Loucy (cell line): ENCODE results near the gene COA1.
A peak's percentile ranks its signal among the peaks of the same experiment; 100 is the strongest.

Experiments used
- H2AFZ ChIP-seq: fragments of 200-600 bp; sonication (generic); 2 replicates; pipeline ENCODE4 v1.6.0; 2016; ENCODE audit warnings: antibody characterized with exemption, mild to moderate bottlenecking, low read length, moderate library complexity
- H3F3A ChIP-seq: fragments of 200-600 bp; 2 replicates; pipeline ENCODE4 v1.6.0; 2016; ENCODE audit warnings: antibody characterized with exemption, low read depth, mild to moderate bottlenecking
- H3K27me3 ChIP-seq: fragments of 200-600 bp; sonication (generic); 2 replicates; pipeline ENCODE4 v1.6.1; 2014; ENCODE audit warnings: low read length, mild to moderate bottlenecking; ENCODE audit not compliant: insufficient read depth, poor library complexity, severe bottlenecking
- H3K36me3 ChIP-seq: fragments of 200-600 bp; sonication (generic); 2 replicates; pipeline ENCODE4 v1.6.1; 2016; ENCODE audit warnings: low read length; ENCODE audit not compliant: insufficient read depth
- H3K4me1 ChIP-seq: fragments of 200-600 bp; sonication (generic); 2 replicates; pipeline ENCODE4 v1.5.1; 2014; ENCODE audit warnings: low read length, mild to moderate bottlenecking; ENCODE audit not compliant: insufficient read depth, poor library complexity, severe bottlenecking
- H3K4me2 ChIP-seq: fragments of 200-600 bp; sonication (generic); 2 replicates; pipeline ENCODE4 v1.6.0; 2014; ENCODE audit warnings: antibody characterized with exemption, low read length, low read depth, mild to moderate bottlenecking; ENCODE audit not compliant: poor library complexity, severe bottlenecking
- H3K4me3 ChIP-seq: fragments of 200-600 bp; sonication (generic); 2 replicates; pipeline ENCODE4 v1.5.1; 2014; ENCODE audit warnings: low read length, mild to moderate bottlenecking, mixed read lengths; ENCODE audit not compliant: poor library complexity, severe bottlenecking
- H3K79me2 ChIP-seq: fragments of 200-600 bp; sonication (generic); 2 replicates; pipeline ENCODE4 v1.6.1; 2014; ENCODE audit warnings: low read length; ENCODE audit not compliant: insufficient read depth
- H3K9ac ChIP-seq: fragments of 200-600 bp; sonication (generic); 2 replicates; pipeline ENCODE4 v1.6.0; 2014; ENCODE audit warnings: mild to moderate bottlenecking, low read depth, low read length, moderate library complexity; ENCODE audit not compliant: poor library complexity, severe bottlenecking
- H3K9me2 ChIP-seq: fragments of 200-600 bp; sonication (generic); replicated peaks from 2 replicates; pipeline ENCODE4 v1.6.1; 2016; ENCODE audit warnings: low read depth, low read length, mixed read lengths
- H3K9me3 ChIP-seq: fragments of 200-600 bp; sonication (generic); 2 replicates; pipeline ENCODE4 v1.6.1; 2014; ENCODE audit warnings: mild to moderate bottlenecking, antibody characterized with exemption, low read length, low read depth; ENCODE audit not compliant: insufficient read depth
- H4K20me1 ChIP-seq: fragments of 200-600 bp; sonication (generic); 2 replicates; pipeline ENCODE4 v1.6.0; 2014; ENCODE audit warnings: antibody characterized with exemption, low read length, mild to moderate bottlenecking; ENCODE audit not compliant: insufficient read depth, poor library complexity, severe bottlenecking
- CTCF ChIP-seq: fragments of 200-600 bp; sonication (generic); conservative IDR thresholded peaks from 2 replicates; pipeline ENCODE4 v1.5.1; 2014; ENCODE audit warnings: mild to moderate bottlenecking, antibody characterized with exemption, low read length
- EZH2phosphoT487 ChIP-seq: fragments of 200-600 bp; IDR thresholded peaks from 2 replicates; pipeline ENCODE4 v1.6.1; 2018; ENCODE audit warnings: antibody characterized with exemption, mild to moderate bottlenecking, moderate library complexity, borderline replicate concordance

The COA1 gene

GRCh38 chr7:43637114-43637806 is 92.1 kb downstream of the COA1 start:
- H4K20me1 ChIP-seq = peaks cover 13% of the 10 kb centered on the region
- no peaks in the 10 kb centered on the region for H3K9me3 ChIP-seq
- peaks cover 67% of the 10 kb centered on the region for H3K36me3 ChIP-seq
- H3K4me1 ChIP-seq = peaks cover 16% of the 10 kb centered on the region
- no peak overlapping the region for H2AFZ ChIP-seq
- no peaks in the 10 kb centered on the region for H3K27me3 ChIP-seq
- H3K4me3 ChIP-seq = no peak overlapping the region
- peaks cover 10% of the 10 kb centered on the region; the same call in 1 of the 2 replicates for H3F3A ChIP-seq
- peak overlapping the region; percentile 33 for H3K4me2 ChIP-seq
- H3K9ac ChIP-seq = peak overlapping the region; percentile 28
- TF ChIP-seq CTCF = no peak
- H3K9me2 ChIP-seq = no peaks in the 10 kb centered on the region
- H3K79me2 ChIP-seq = 0 out of 2 replicates have a peak, but pooled peaks cover 3% of the 10 kb centered on the region

- TF ChIP-seq CTCF = no peak
- no peak for TF ChIP-seq EZH2phosphoT487
- peaks cover 77% of the 10 kb centered on the region for H3K36me3 ChIP-seq
- no peaks in the 10 kb centered on the region for H3K79me2 ChIP-seq
- peaks cover 10% of the 10 kb centered on the region; the same call in 1 of the 2 replicates for H3F3A ChIP-seq
- H3K4me2 ChIP-seq = no peak overlapping the region
- H2AFZ ChIP-seq = no peak overlapping the region
- H3K4me3 ChIP-seq = no peak overlapping the region
- peaks cover 13% of the 10 kb centered on the region for H4K20me1 ChIP-seq
- no peak overlapping the region for H3K9ac ChIP-seq
- H3K4me1 ChIP-seq = peaks cover 16% of the 10 kb centered on the region
- H3K9me3 ChIP-seq = no peaks in the 10 kb centered on the region
- no peaks in the 10 kb centered on the region for H3K9me2 ChIP-seq
- H3K27me3 ChIP-seq = no peaks in the 10 kb centered on the region
Measured at GRCh38 chr7:43636093-43636492, 93.2 kb downstream of the COA1 start.

- no peaks in the 10 kb centered on the region for H3K9me2 ChIP-seq
- H3F3A ChIP-seq = peaks cover 10% of the 10 kb centered on the region; the same call in 1 of the 2 replicates
- H3K27me3 ChIP-seq = no peaks in the 10 kb centered on the region
- H3K9me3 ChIP-seq = no peaks in the 10 kb centered on the region
- peaks cover 10% of the 10 kb centered on the region for H4K20me1 ChIP-seq
- peaks cover 73% of the 10 kb centered on the region for H3K36me3 ChIP-seq
- peaks cover 4% of the 10 kb centered on the region; the same call in 1 of the 2 replicates for H3K79me2 ChIP-seq
- peaks cover 16% of the 10 kb centered on the region for H3K4me1 ChIP-seq
- no peak overlapping the region for H3K4me2 ChIP-seq
- H3K9ac ChIP-seq = no peak overlapping the region
- no peak overlapping the region for H3K4me3 ChIP-seq
- TF ChIP-seq CTCF (no peak), EZH2phosphoT487 (no peak)
- no peak overlapping the region for H2AFZ ChIP-seq
Measured at GRCh38 chr7:43634384-43634783, 94.9 kb downstream of the COA1 start.
